SK-N-SH (cell line): Measurements from ENCODE around the gene ARID1A. TPM values are rescaled to one million over a fixed set of nuclear protein-coding genes. Genes with fewer than 3 reads are reported as not detected.

ENCODE experiments used
- CTCF ChIA-PET: fragments of 300-600, 350-600 bp; formaldehyde crosslinking; extraction: SDS; loops from one replicate; lab custom pipeline; 2021; lab: Yijun Ruan, JAX
- POLR2A ChIA-PET: fragments of 350-600 bp; sonication (Branson Sonifier 250); formaldehyde crosslinking; extraction: SDS; loops from one replicate; lab custom pipeline; 2020; ENCODE audit warnings: antibody characterized with exemption, inconsistent platforms; lab: Yijun Ruan, JAX
- DNase-seq: peaks from one replicate; pipeline ENCODE4 v3.0.0; 2012
- H2AFZ ChIP-seq: fragments of 200-600 bp; sonication (generic); 2 replicates; pipeline ENCODE4 v1.8.1; 2016; ENCODE audit warnings: antibody characterized with exemption, mild to moderate bottlenecking, low read depth
- H3F3A ChIP-seq: fragments of 200-600 bp; sonication (generic); replicated peaks from 2 replicates; pipeline ENCODE3; 2016; ENCODE audit warnings: antibody characterized with exemption, mild to moderate bottlenecking; ENCODE audit not compliant: insufficient read depth
- H3K27ac ChIP-seq, 2 experiments: fragments of 200-500 bp in 1 of 2; fragments of 200-600 bp in 1 of 2; sonication (Bioruptor generic) in 1 of 2; sonication (generic), shearing (Covaris generic) in 1 of 2; 2 replicates each; pipeline versions ENCODE4 v1.5.1 to v1.6.1; 2014 to 2016; ENCODE audit warnings: low read depth in 2 of 2, inconsistent platforms in 1 of 2, low read length in 1 of 2, mild to moderate bottlenecking in 1 of 2, mixed read lengths in 1 of 2
- H3K27me3 ChIP-seq: fragments of 200-600 bp; sonication (generic), shearing (Covaris generic); 2 replicates; pipeline ENCODE4 v1.6.1; 2016; ENCODE audit warnings: mixed run types; ENCODE audit not compliant: insufficient read depth
- H3K36me3 ChIP-seq, 2 experiments: fragments of 200-500 bp in 1 of 2; fragments of 200-600 bp in 1 of 2; sonication (Bioruptor generic) in 1 of 2; sonication (generic) in 1 of 2; replicated peaks in 1 of 2; 2 replicates each; pipeline versions ENCODE3 to v1.5.1; 2014 to 2016; ENCODE audit warnings: low read length in 1 of 2, mild to moderate bottlenecking in 1 of 2; ENCODE audit not compliant: insufficient read depth in 2 of 2, control insufficient read depth in 1 of 2
- H3K4me1 ChIP-seq, 2 experiments: fragments of 200-500 bp in 1 of 2; fragments of 200-600 bp in 1 of 2; sonication (Bioruptor generic) in 1 of 2; sonication (generic), shearing (Covaris generic) in 1 of 2; 2 replicates each; pipeline versions ENCODE4 v1.5.1 to v1.6.1; 2014 to 2016; ENCODE audit warnings: low read depth in 1 of 2, low read length in 1 of 2, mixed run types in 1 of 2; ENCODE audit not compliant: insufficient read depth in 2 of 2, control insufficient read depth in 1 of 2
- H3K4me2 ChIP-seq: fragments of 200-600 bp; sonication (generic), shearing (Covaris generic); 2 replicates; pipeline ENCODE4 v1.6.1; 2017; ENCODE audit warnings: mixed run types
- H3K4me3 ChIP-seq, 2 experiments: fragments of 200-500 bp in 1 of 2; fragments of 200-600 bp in 1 of 2; sonication (Bioruptor generic) in 1 of 2; sonication (generic), shearing (Covaris generic) in 1 of 2; 2 replicates each; pipeline versions ENCODE4 v1.5.1 to v1.8.1; 2014 to 2016; ENCODE audit warnings: low read depth in 2 of 2, inconsistent platforms in 1 of 2, low read length in 1 of 2, mild to moderate bottlenecking in 1 of 2, mixed read lengths in 1 of 2, moderate library complexity in 1 of 2
- H3K79me2 ChIP-seq: fragments of 200-600 bp; sonication (generic); 2 replicates; pipeline ENCODE4 v1.8.1; 2017; ENCODE audit warnings: mild to moderate bottlenecking; ENCODE audit not compliant: insufficient read depth
- H3K9ac ChIP-seq: fragments of 200-600 bp; sonication (generic); 2 replicates; pipeline ENCODE4 v1.6.1; 2017; ENCODE audit warnings: mixed run types
- H3K9me2 ChIP-seq: fragments of 200-600 bp; sonication (generic); 2 replicates; pipeline ENCODE4 v1.6.1; 2017; ENCODE audit warnings: mixed run types
- H3K9me3 ChIP-seq: fragments of 200-600 bp; sonication (generic); 2 replicates; pipeline ENCODE4 v1.6.1; 2017; ENCODE audit warnings: mixed run types, mild to moderate bottlenecking, moderate library complexity
- H4K20me1 ChIP-seq: fragments of 200-600 bp; sonication (generic); 2 replicates; pipeline ENCODE4 v1.6.1; 2017; ENCODE audit warnings: mild to moderate bottlenecking, mixed run types; ENCODE audit not compliant: insufficient read depth
- CHD2 ChIP-seq: fragments of 150-350 bp; IDR thresholded peaks from 2 replicates; pipeline ENCODE4 v1.6.1; 2018; ENCODE audit warnings: low read length; ENCODE audit not compliant: partially characterized antibody
- ELF1 ChIP-seq: IDR thresholded peaks from 2 replicates; pipeline ENCODE4 v1.4.0; 2012
- EP300 ChIP-seq, 2 experiments: IDR thresholded peaks; 2 replicates each; pipeline versions ENCODE4 v1.4.0 to v1.6.1; 2012; ENCODE audit warnings: borderline replicate concordance in 1 of 2, low read depth in 1 of 2, low read length in 1 of 2
- FOXM1 ChIP-seq: IDR thresholded peaks from 2 replicates; pipeline ENCODE4 v1.4.0; 2012; ENCODE audit warnings: low read depth, mild to moderate bottlenecking
- MEF2A ChIP-seq: IDR thresholded peaks from 2 replicates; pipeline ENCODE4 v1.4.0; 2012; ENCODE audit warnings: low read depth, borderline replicate concordance
- MXI1 ChIP-seq: IDR thresholded peaks from 2 replicates; pipeline ENCODE4 v1.6.1; 2012; ENCODE audit warnings: mild to moderate bottlenecking, low read depth, low read length, improper control_type of control experiment
- PBX3 ChIP-seq: IDR thresholded peaks from 2 replicates; pipeline ENCODE4; 2012
- RFX5 ChIP-seq: IDR thresholded peaks from 2 replicates; pipeline ENCODE4 v1.6.1; 2012; ENCODE audit warnings: mild to moderate bottlenecking, improper control_type of control experiment, low read length
- RXRA ChIP-seq: IDR thresholded peaks from 2 replicates; pipeline ENCODE4 v1.4.0; 2012; ENCODE audit warnings: low read depth, mild to moderate bottlenecking, borderline replicate concordance
- TAF1 ChIP-seq: IDR thresholded peaks from 2 replicates; pipeline ENCODE4 v1.6.1; 2012; ENCODE audit warnings: low read depth, mild to moderate bottlenecking, low read length, moderate library complexity, borderline replicate concordance
- TCF12 ChIP-seq: IDR thresholded peaks from 2 replicates; pipeline ENCODE4 v1.4.0; 2012
- TEAD4 ChIP-seq: IDR thresholded peaks from 2 replicates; pipeline ENCODE4 v1.4.0; 2012; ENCODE audit warnings: mild to moderate bottlenecking, borderline replicate concordance; ENCODE audit not compliant: insufficient read depth
- USF1 ChIP-seq: IDR thresholded peaks from 2 replicates; pipeline ENCODE4 v1.4.0; 2012; ENCODE audit warnings: low read depth, borderline replicate concordance
- YY1 ChIP-seq: IDR thresholded peaks from 2 replicates; pipeline ENCODE4 v1.4.0; 2012; ENCODE audit warnings: low read depth, mild to moderate bottlenecking
- WGBS: methylation state at CpG from one replicate; pipeline ENCODE4 v1.1.6; 2017; ENCODE audit warnings: low lambda C conversion rate; 5-methylcytosine and 5-hydroxymethylcytosine counted together
- polyA plus RNA-seq, 3 experiments: library from polyadenylated mRNA; depleted of rRNA; stranded (reverse); fragments of >200 nt; gene quantifications; 2 replicates each; pipeline ENCODE4 v1.2.3, GENCODE V29; 2012
- TF ChIP-seq, protein P1 (sequence below): fragments of 200-600 bp; sonication (generic); IDR thresholded peaks from 2 replicates; pipeline ENCODE4 v1.6.1; 2017; ENCODE audit warnings: antibody characterized with exemption, mild to moderate bottlenecking, moderate library complexity
- TF ChIP-seq, protein P2 (sequence below): fragments of 150-350 bp; IDR thresholded peaks from 2 replicates; pipeline ENCODE4 v1.6.1; 2016; ENCODE audit warnings: mild to moderate bottlenecking, low read depth, low read length
- TF ChIP-seq, protein P3 (sequence below): IDR thresholded peaks from 2 replicates; pipeline ENCODE4 v1.4.0; 2012; ENCODE audit warnings: low read depth, borderline replicate concordance

ARID1A gene
- polyA plus RNA-seq, 1 of the 3 experiments (the other 2 are of a cell fraction) = 26.5 TPM

- TF ChIP-seq PBX3 = peak; percentile 10
- no peak for TF ChIP-seq USF1
- TF ChIP-seq, protein P1, sequence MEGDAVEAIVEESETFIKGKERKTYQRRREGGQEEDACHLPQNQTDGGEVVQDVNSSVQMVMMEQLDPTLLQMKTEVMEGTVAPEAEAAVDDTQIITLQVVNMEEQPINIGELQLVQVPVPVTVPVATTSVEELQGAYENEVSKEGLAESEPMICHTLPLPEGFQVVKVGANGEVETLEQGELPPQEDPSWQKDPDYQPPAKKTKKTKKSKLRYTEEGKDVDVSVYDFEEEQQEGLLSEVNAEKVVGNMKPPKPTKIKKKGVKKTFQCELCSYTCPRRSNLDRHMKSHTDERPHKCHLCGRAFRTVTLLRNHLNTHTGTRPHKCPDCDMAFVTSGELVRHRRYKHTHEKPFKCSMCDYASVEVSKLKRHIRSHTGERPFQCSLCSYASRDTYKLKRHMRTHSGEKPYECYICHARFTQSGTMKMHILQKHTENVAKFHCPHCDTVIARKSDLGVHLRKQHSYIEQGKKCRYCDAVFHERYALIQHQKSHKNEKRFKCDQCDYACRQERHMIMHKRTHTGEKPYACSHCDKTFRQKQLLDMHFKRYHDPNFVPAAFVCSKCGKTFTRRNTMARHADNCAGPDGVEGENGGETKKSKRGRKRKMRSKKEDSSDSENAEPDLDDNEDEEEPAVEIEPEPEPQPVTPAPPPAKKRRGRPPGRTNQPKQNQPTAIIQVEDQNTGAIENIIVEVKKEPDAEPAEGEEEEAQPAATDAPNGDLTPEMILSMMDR = no peak
- TF ChIP-seq FOXM1 = no peak
- no peak for TF ChIP-seq TAF1
- TF ChIP-seq RFX5 = no peak
- no peak; the same call in 1 of the 2 replicates for TF ChIP-seq TCF12
- TF ChIP-seq, all 33 proteins: peak for 9
These were observed 76.0 kb downstream of the ARID1A start (continued) for GRCh38 chr1:26771643-26772321.

DNA sequence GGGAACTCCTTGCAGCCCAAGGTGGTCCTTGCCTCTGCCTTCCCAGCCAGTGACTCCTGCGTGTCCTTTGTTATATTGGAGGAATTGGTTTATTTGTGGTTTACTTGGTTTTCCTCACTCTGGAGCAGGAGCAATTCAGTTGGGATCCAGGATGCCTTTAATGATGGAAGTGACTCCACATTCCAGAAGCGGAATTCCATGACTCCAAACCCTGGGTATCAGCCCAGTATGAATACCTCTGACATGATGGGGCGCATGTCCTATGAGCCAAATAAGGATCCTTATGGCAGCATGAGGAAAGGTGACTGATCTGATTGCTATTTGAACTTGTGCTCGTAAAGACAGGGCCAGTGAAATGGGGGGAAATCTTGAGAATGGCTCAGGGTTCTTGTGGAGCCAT lies 76.9 kb downstream of the ARID1A start:
- WGBS = 14% methylated on average over 3 of the region's 4 CpGs
- no peak for DNase-seq
- H3K9me2 ChIP-seq = no peaks in the 10 kb centered on the region
- peaks cover 51% of the 10 kb centered on the region for H3F3A ChIP-seq
- no peak overlapping the region for H2AFZ ChIP-seq
- CTCF ChIA-PET = interaction anchor here (1.1 to 1.5 kb wide), 2 partner anchors 11 to 170 kb away, joined by 4 to 7 read pairs; no protein-coding TSS in a partner anchor
- H3K4me2 ChIP-seq = peak overlapping the region; percentile 61
- H3K79me2 ChIP-seq = peaks cover 67% of the 10 kb centered on the region; the same call in 1 of the 2 replicates
- no peaks in the 10 kb centered on the region for H3K9me3 ChIP-seq
- POLR2A ChIA-PET = no interaction called here
- H3K9ac ChIP-seq = peak overlapping the region; percentile 66
- H3K4me1 ChIP-seq = peaks cover 9 to 43% of the 10 kb centered on the region in 2 experiments; a peak in 3 of 4 replicates
- H4K20me1 ChIP-seq = peaks cover 22% of the 10 kb centered on the region
- H3K4me3 ChIP-seq = no peak overlapping the region
- peaks cover 69 to 72% of the 10 kb centered on the region in 2 experiments for H3K36me3 ChIP-seq
- H3K27me3 ChIP-seq = no peaks in the 10 kb centered on the region
- peak overlapping the region; percentile 35 to 96 for H3K27ac ChIP-seq
- peak; percentile 81 for TF ChIP-seq TCF12
- peak in 1 of 2 experiments; percentile 80; a peak in 1 of 4 replicates for TF ChIP-seq EP300 (IDR thresholded peaks at IDR 0.05; ENCODE audit: borderline replicate concordance in 1 of 2, low read depth in 1 of 2, low read length in 1 of 2)
- TF ChIP-seq, protein P2, sequence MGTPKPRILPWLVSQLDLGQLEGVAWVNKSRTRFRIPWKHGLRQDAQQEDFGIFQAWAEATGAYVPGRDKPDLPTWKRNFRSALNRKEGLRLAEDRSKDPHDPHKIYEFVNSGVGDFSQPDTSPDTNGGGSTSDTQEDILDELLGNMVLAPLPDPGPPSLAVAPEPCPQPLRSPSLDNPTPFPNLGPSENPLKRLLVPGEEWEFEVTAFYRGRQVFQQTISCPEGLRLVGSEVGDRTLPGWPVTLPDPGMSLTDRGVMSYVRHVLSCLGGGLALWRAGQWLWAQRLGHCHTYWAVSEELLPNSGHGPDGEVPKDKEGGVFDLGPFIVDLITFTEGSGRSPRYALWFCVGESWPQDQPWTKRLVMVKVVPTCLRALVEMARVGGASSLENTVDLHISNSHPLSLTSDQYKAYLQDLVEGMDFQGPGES = no peak
- TF ChIP-seq CHD2 = no peak
- peak; percentile 51; the same call in 1 of the 2 replicates for TF ChIP-seq MEF2A
- TF ChIP-seq TEAD4 = peak; percentile 93
- TF ChIP-seq, protein P1 = no peak
- TF ChIP-seq, protein P3, sequence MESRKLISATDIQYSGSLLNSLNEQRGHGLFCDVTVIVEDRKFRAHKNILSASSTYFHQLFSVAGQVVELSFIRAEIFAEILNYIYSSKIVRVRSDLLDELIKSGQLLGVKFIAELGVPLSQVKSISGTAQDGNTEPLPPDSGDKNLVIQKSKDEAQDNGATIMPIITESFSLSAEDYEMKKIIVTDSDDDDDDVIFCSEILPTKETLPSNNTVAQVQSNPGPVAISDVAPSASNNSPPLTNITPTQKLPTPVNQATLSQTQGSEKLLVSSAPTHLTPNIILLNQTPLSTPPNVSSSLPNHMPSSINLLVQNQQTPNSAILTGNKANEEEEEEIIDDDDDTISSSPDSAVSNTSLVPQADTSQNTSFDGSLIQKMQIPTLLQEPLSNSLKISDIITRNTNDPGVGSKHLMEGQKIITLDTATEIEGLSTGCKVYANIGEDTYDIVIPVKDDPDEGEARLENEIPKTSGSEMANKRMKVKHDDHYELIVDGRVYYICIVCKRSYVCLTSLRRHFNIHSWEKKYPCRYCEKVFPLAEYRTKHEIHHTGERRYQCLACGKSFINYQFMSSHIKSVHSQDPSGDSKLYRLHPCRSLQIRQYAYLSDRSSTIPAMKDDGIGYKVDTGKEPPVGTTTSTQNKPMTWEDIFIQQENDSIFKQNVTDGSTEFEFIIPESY = no peak
- peak; percentile 86; the same call in 1 of the 2 replicates for TF ChIP-seq RXRA
- no peak for TF ChIP-seq YY1
- no peak for TF ChIP-seq MXI1
- TF ChIP-seq ELF1 = no peak
- TF ChIP-seq USF1 = no peak
- peak; percentile 69 for TF ChIP-seq PBX3
